Muscle of leg (tissue), 11 donors: ENCODE results near the gene CCL4L2. TPM values are rescaled to one million over a fixed set of nuclear protein-coding genes. Genes with fewer than 3 reads are reported as not detected.
"Not testable (repeated sequence)": the region's sequence is repeated elsewhere in the genome, so short reads cannot be mapped to it uniquely, and the experiment has no call there.

ENCODE experiments used
- DNase-seq: peaks from one replicate; pipeline ENCODE4 v3.0.0; 2013
- H3K27ac ChIP-seq: one replicate; pipeline ENCODE4 v1.5.1; 2013; ENCODE audit warnings: mild to moderate bottlenecking, low read length, control low read depth
- H3K27me3 ChIP-seq: one replicate; pipeline ENCODE4 v1.6.1; 2013; ENCODE audit warnings: low read length; ENCODE audit not compliant: control insufficient read depth, insufficient read depth
- H3K36me3 ChIP-seq: one replicate; pipeline ENCODE4 v1.6.1; 2013; ENCODE audit warnings: low read length; ENCODE audit not compliant: control insufficient read depth, insufficient read depth
- H3K4me1 ChIP-seq: one replicate; pipeline ENCODE4 v1.6.1; 2013; ENCODE audit warnings: low read length; ENCODE audit not compliant: control insufficient read depth, insufficient read depth
- H3K4me3 ChIP-seq: one replicate; pipeline ENCODE4 v1.5.1; 2013; ENCODE audit warnings: low read length, control low read depth
- H3K9me3 ChIP-seq: replicated peaks from 2 replicates; pipeline ENCODE4 v1.6.1; 2013; ENCODE audit warnings: low read depth, low read length; ENCODE audit not compliant: control insufficient read depth
- WGBS: methylation state at CpG from one replicate; pipeline ENCODE4 v1.1.5; 2013; ENCODE audit warnings: missing lambda C conversion rate; ENCODE audit not compliant: insufficient coverage; 5-methylcytosine and 5-hydroxymethylcytosine counted together
- polyA plus RNA-seq, 8 donors: library from polyadenylated mRNA; unstranded; fragments of 120-200 nt; gene quantifications; one replicate each; pipeline versions ENCODE4 v1.2.1 to v1.2.3, GENCODE V29; 2013; ENCODE audit warnings: inconsistent platforms in 1 of 8, low replicate concordance in 1 of 8; ENCODE audit not compliant: insufficient read length in 8 of 8, insufficient read depth in 1 of 8
- total RNA-seq: library from RNA; stranded (reverse); fragments of 120-200 nt; gene quantifications from one replicate; pipeline ENCODE4 v1.2.4, GENCODE V29; 2013

Gene CCL4L2
- total and polyA plus RNA-seq, 9 donors: 0.88 to 13.6 (median 2.8) TPM; not detected in 1

DNA sequence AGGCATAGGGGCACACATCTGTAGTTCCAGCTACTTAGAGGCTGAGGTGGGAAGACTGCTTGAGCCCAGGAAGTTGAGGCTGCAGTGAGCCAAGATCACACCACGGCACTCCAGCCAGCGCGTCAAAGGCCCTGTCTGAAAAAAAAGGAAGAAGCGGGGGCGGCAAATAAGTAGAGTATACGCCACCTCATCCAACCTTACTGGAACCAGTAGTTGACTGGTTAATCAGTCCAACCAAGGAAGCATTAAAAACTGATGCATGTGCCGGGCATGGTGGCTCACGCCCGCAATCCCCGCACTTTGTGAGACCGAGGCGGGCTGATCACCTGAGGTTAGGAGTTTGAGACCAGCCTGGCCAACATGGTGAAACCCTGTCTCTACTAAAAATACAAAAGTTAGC lies 12.1 kb downstream of the CCL4L2 start:
- H3K27me3 ChIP-seq: not testable (repeated sequence)

DNA sequence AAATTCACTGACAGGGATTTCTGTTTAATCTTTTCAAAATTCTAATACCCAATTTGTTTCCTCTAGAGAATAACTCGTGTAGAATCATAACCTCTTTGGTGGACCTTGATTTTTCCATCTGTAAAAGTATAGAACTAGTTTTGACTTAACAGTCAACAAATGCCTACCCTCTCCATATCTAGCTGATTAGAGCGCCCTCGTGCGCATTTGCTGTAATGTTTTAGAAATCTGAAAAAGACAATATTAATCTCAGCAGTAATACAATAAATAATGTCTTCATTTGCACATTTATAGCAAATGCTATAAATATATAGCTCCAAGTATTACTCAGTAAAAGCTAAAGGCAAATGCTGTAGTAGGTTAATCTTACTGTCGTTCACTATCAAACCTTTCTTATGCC lies 18.8 kb downstream of the CCL4L2 start:
- H3K4me3 ChIP-seq, H3K9me3 ChIP-seq, H3K27ac ChIP-seq, DNase-seq, H3K4me1 ChIP-seq, H3K36me3 ChIP-seq, H3K27me3 ChIP-seq: not testable (repeated sequence)
- no CpG with 5 or more reads among the region's 5 CpGs for WGBS

More for the DNA sequence above, 12.1 kb downstream of the CCL4L2 start:
- not testable (repeated sequence) for H3K27ac ChIP-seq, H3K36me3 ChIP-seq, H3K9me3 ChIP-seq, H3K4me1 ChIP-seq, H3K4me3 ChIP-seq, DNase-seq
- 60% methylated on average over 1 of the region's 12 CpGs for WGBS

DNA sequence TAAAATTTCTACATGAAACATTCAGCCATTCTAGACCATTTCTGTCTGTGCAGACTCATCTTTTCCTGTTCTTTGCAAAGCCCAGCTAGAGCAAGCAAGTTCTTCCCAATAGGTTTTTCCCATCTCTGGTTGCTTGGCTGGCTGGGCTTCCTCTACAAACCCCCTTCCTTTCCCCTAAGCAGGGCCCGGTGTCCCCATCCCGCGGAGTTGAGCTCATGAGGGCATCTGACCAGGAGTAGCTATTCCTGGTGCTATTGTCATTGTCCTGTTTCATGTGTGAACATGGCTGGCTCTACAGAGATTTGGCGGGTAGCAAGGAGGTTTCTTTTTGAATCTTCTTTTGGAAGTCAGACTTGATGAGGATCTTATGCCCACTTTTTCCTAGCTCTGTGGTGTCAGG lies 31.2 kb downstream of the CCL4L2 start:
- no CpG with 5 or more reads among the region's 4 CpGs for WGBS
- H3K27ac ChIP-seq, H3K36me3 ChIP-seq, H3K4me1 ChIP-seq, DNase-seq, H3K9me3 ChIP-seq, H3K4me3 ChIP-seq, H3K27me3 ChIP-seq: not testable (repeated sequence)

Other genes with a start within 250 kb of the CCL4L2 start
- 0.22 TPM for gene CCL16, start 229.6 kb upstream of the CCL4L2 start, total RNA-seq
- gene CCL16, start 229.6 kb upstream of the CCL4L2 start, polyA plus RNA-seq: under 1 TPM; 0.11 to 0.53 (median 0.18) TPM
- 15.2 TPM for gene CCL14, start 224.3 kb upstream of the CCL4L2 start, total RNA-seq
- gene CCL14, start 224.3 kb upstream of the CCL4L2 start, polyA plus RNA-seq: 10 to 100 TPM; 17.7 to 32.3 (median 25.3) TPM
- not detected for gene CCL15, start 209.5 kb upstream of the CCL4L2 start, total RNA-seq
- gene CCL15, start 209.5 kb upstream of the CCL4L2 start, polyA plus RNA-seq: under 1 TPM in 1 of 8 donors, not detected in 7; 0.63 TPM
- gene CCL23, start 193.1 kb upstream of the CCL4L2 start, total RNA-seq: not detected
- gene CCL23, start 193.1 kb upstream of the CCL4L2 start, polyA plus RNA-seq: under 1 TPM in 1 of 8 donors, not detected in 7; 1.00 TPM
- gene CCL18, start 146.8 kb upstream of the CCL4L2 start, total RNA-seq: not detected
- under 1 TPM in 3 of 8 donors, not detected in 5; 0.23 to 0.62 (median 0.23) TPM for gene CCL18, start 146.8 kb upstream of the CCL4L2 start, polyA plus RNA-seq
- 7.7 TPM for gene CCL3, start 120.9 kb upstream of the CCL4L2 start, total RNA-seq
- gene CCL3, start 120.9 kb upstream of the CCL4L2 start, polyA plus RNA-seq: 10 to 100 TPM in 1 of 8 donors, 1 to 10 TPM in 7; 2.4 to 11.8 (median 5.4) TPM
- gene CCL4, start 107.2 kb upstream of the CCL4L2 start, total RNA-seq: 3.5 TPM
- 1 to 10 TPM; 1.1 to 7.7 (median 2.2) TPM for gene CCL4, start 107.2 kb upstream of the CCL4L2 start, polyA plus RNA-seq
- 4.4 TPM for gene TBC1D3B, start 34.4 kb upstream of the CCL4L2 start, total RNA-seq
- 10 to 100 TPM in 3 of 8 donors, 1 to 10 TPM in 5; 3.9 to 16.7 (median 7.7) TPM for gene TBC1D3B, start 34.4 kb upstream of the CCL4L2 start, polyA plus RNA-seq
- 2.0 TPM for gene CCL3L1, start 14.3 kb upstream of the CCL4L2 start, total RNA-seq
- 1 to 10 TPM in 6 of 8 donors, under 1 TPM in 1, not detected in 1; 0.74 to 7.9 (median 1.3) TPM for gene CCL3L1, start 14.3 kb upstream of the CCL4L2 start, polyA plus RNA-seq
- gene TBC1D3I, start 53.5 kb downstream of the CCL4L2 start, total RNA-seq: 0.09 TPM
- gene TBC1D3I, start 53.5 kb downstream of the CCL4L2 start, polyA plus RNA-seq: 1 to 10 TPM in 4 of 8 donors, under 1 TPM in 2, not detected in 2; 0.53 to 3.0 (median 1.3) TPM
- not detected for gene TBC1D3G, start 112.8 kb downstream of the CCL4L2 start, total RNA-seq
- not detected for gene TBC1D3G, start 112.8 kb downstream of the CCL4L2 start, polyA plus RNA-seq
- gene TBC1D3H, start 177.4 kb downstream of the CCL4L2 start, total RNA-seq: not detected
- not detected for gene TBC1D3H, start 177.4 kb downstream of the CCL4L2 start, polyA plus RNA-seq